ENCODE data around the gene ZBTB38. TPM values are rescaled to one million over a fixed set of nuclear protein-coding genes. Genes with fewer than 3 reads are reported as not detected.

The ZBTB38 gene
- total and polyA plus RNA-seq, 2 of the 13 experiments (the other 11 are each of a cell fraction or from before 2014, with no cell fraction given) = 26.8 to 51.7 TPM

- intact Hi-C loops (cut with micrococcal nuclease; ENCODE audit: unreplicated experiment) (loop anchor here (2.0 kb wide), 2 partner anchors 19 to 27 kb away; no protein-coding TSS in a partner anchor), in situ Hi-C loops (cut with HindIII; ENCODE audit: extremely low pct_ligation_motif_present, low pct_unique_long_range_greater_than_20kb) (no loop called here)
- Histone ChIP-seq H3K9me3 (ENCODE audit: low read length) (no peaks in the 10 kb centered on the region), H3K4me3 (replicated peaks in 1 of 3; ENCODE audit: insufficient read depth in 1 of 3, low read depth in 2 of 3, low read length in 3 of 3) (peak overlapping the region in 1 of 3 experiments; percentile 54; a peak in 1 of 6 replicates), H3K79me2 (ENCODE audit: insufficient read depth, low read length) (peaks cover 13% of the 10 kb centered on the region), H3K27me3 (ENCODE audit: control insufficient read depth in 1 of 2, insufficient read depth in 2 of 2, low read length in 2 of 2) (no peaks in the 10 kb centered on the region), H3K36me3 (replicated peaks in 1 of 2; ENCODE audit: control insufficient read depth in 1 of 2, insufficient read depth in 2 of 2, low read length in 2 of 2) (peaks cover 13 to 44% of the 10 kb centered on the region in 2 experiments), H3K4me2 (ENCODE audit: low read depth, low read length) (peak overlapping the region; percentile 80), H3K4me1 (ENCODE audit: insufficient read depth, low read length) (peaks cover 67% of the 10 kb centered on the region), H3K27ac (ENCODE audit: extremely low read length, insufficient read depth, low read length) (peak overlapping the region; percentile 91), H2AFZ (ENCODE audit: low read length) (no peak overlapping the region), H3K9ac (ENCODE audit: insufficient read depth, low read depth, low read length) (peak overlapping the region; percentile 70), H4K20me1 (ENCODE audit: insufficient read depth, low read length) (no peaks in the 10 kb centered on the region)
- ATAC-seq (no peak), FAIRE-seq (no peak), DNase-seq (ENCODE audit: low spot score) (no peak)
- TSS peak; percentile 26 for BruUV-seq (replicated peaks)
- ChIA-PET CTCF (ENCODE audit: low intra/inter-chr PET ratio, low total read pairs) (interaction anchor here (1.3 kb wide), 1 partner anchor 52 kb away, joined by 5 read pairs; no protein-coding TSS in a partner anchor), POLR2A (interaction anchor here (0.8 to 6.4 kb wide), 12 partner anchors 10 to 102 kb away, joined by 3 to 128 read pairs (median 8); partner anchors contain the start of gene ZBTB38)
- 94% methylated on average over 3 of the region's 3 CpGs for WGBS (ENCODE audit: low lambda C conversion rate)
- no peak for TF ChIP-seq ZNF883 (CRISPR knock-in tag; IDR thresholded peaks at IDR 0.05; ENCODE audit: not compliant biosample characterization)
- TF ChIP-seq CHCHD3 (CRISPR knock-in tag; IDR thresholded peaks at IDR 0.05) = no peak
- no peak for TF ChIP-seq GABPA (IDR thresholded peaks at IDR 0.05; ENCODE audit: low read depth, low read length)
- TF ChIP-seq GABPA (CRISPR knock-in tag; IDR thresholded peaks at IDR 0.05; ENCODE audit: low read depth) = 0 out of 2 replicates have a peak, but pooled peaks have one; percentile 4
Observed at GRCh38 chr3:141413391-141413790, 45.1 kb downstream of the ZBTB38 start.

GRCh38 chr3:141413801-141414689 is 45.7 kb downstream of the ZBTB38 start:
- FAIRE-seq (no peak), ATAC-seq (no peak), DNase-seq (ENCODE audit: low spot score) (no peak)
- Histone ChIP-seq H3K4me3 (replicated peaks in 1 of 3; ENCODE audit: insufficient read depth in 1 of 3, low read depth in 2 of 3, low read length in 3 of 3) (no peak overlapping the region), H3K9ac (ENCODE audit: insufficient read depth, low read depth, low read length) (no peak overlapping the region), H3K4me2 (ENCODE audit: low read depth, low read length) (0 out of 2 replicates have a peak overlapping the region, but pooled peaks have one; percentile 10), H2AFZ (ENCODE audit: low read length) (no peak overlapping the region), H4K20me1 (ENCODE audit: insufficient read depth, low read length) (no peaks in the 10 kb centered on the region), H3K27ac (ENCODE audit: extremely low read length, insufficient read depth, low read length) (peak overlapping the region; percentile 91), H3K27me3 (ENCODE audit: control insufficient read depth in 1 of 2, insufficient read depth in 2 of 2, low read length in 2 of 2) (no peaks in the 10 kb centered on the region), H3K4me1 (ENCODE audit: insufficient read depth, low read length) (peaks cover 61% of the 10 kb centered on the region), H3K9me3 (ENCODE audit: low read length) (no peaks in the 10 kb centered on the region), H3K79me2 (ENCODE audit: insufficient read depth, low read length) (peaks cover 13% of the 10 kb centered on the region), H3K36me3 (replicated peaks in 1 of 2; ENCODE audit: control insufficient read depth in 1 of 2, insufficient read depth in 2 of 2, low read length in 2 of 2) (peaks cover 13 to 51% of the 10 kb centered on the region in 2 experiments)
- intact Hi-C loops (cut with micrococcal nuclease; ENCODE audit: unreplicated experiment) = loop anchor here (1.0 to 2.0 kb wide), 3 partner anchors 19 to 108 kb away; no protein-coding TSS in a partner anchor
- WGBS (ENCODE audit: low lambda C conversion rate) = 97% methylated on average over 8 of the region's 11 CpGs
- in situ Hi-C loops (cut with HindIII; ENCODE audit: extremely low pct_ligation_motif_present, low pct_unique_long_range_greater_than_20kb) = no loop called here
- no TSS peak for BruUV-seq (replicated peaks)
- CTCF ChIA-PET (ENCODE audit: low intra/inter-chr PET ratio, low total read pairs) = no interaction called here
- POLR2A ChIA-PET = interaction anchor here (2.0 to 6.4 kb wide), 4 partner anchors 11 to 102 kb away, joined by 8 to 128 read pairs (median 22); no protein-coding TSS in a partner anchor
- TF ChIP-seq HOXA3 (CRISPR knock-in tag; IDR thresholded peaks at IDR 0.05) (no peak), MTA1 (CRISPR knock-in tag; IDR thresholded peaks at IDR 0.05; ENCODE audit: borderline replicate concordance) (no peak), MAF1 (CRISPR knock-in tag; IDR thresholded peaks at IDR 0.05; ENCODE audit: borderline replicate concordance) (no peak), ZXDC (CRISPR knock-in tag; IDR thresholded peaks at IDR 0.05) (no peak), ATF3 (CRISPR knock-in tag; IDR thresholded peaks at IDR 0.05) (no peak), MXD1 (CRISPR knock-in tag; IDR thresholded peaks at IDR 0.05) (no peak), MED13 (CRISPR knock-in tag; IDR thresholded peaks at IDR 0.05) (no peak), SKI (IDR thresholded peaks at IDR 0.05; ENCODE audit: partially characterized antibody) (no peak), FOSL2 (CRISPR knock-in tag; IDR thresholded peaks at IDR 0.05) (no peak)

Measured in HepG2 (cell line).